AG09309 (cell line): ENCODE results near the gene TRPM1.

ENCODE experiments used
- DNase-seq: peaks from one replicate; pipeline ENCODE4 v3.0.0-alpha.2; 2010; ENCODE audit warnings: low read depth
- H3K4me3 ChIP-seq: 2 replicates; pipeline ENCODE4 v1.5.1; 2011; ENCODE audit warnings: mild to moderate bottlenecking, low read depth, low read length, moderate library complexity; ENCODE audit not compliant: control insufficient read depth
- TF ChIP-seq, protein P1 (sequence below): IDR thresholded peaks from 2 replicates; pipeline ENCODE4 v1.5.1; 2011; ENCODE audit warnings: mild to moderate bottlenecking, low read depth, low read length, inconsistent platforms; ENCODE audit not compliant: insufficient read depth, control insufficient read depth; ENCODE audit errors: missing control alignments

Gene TRPM1

DNA sequence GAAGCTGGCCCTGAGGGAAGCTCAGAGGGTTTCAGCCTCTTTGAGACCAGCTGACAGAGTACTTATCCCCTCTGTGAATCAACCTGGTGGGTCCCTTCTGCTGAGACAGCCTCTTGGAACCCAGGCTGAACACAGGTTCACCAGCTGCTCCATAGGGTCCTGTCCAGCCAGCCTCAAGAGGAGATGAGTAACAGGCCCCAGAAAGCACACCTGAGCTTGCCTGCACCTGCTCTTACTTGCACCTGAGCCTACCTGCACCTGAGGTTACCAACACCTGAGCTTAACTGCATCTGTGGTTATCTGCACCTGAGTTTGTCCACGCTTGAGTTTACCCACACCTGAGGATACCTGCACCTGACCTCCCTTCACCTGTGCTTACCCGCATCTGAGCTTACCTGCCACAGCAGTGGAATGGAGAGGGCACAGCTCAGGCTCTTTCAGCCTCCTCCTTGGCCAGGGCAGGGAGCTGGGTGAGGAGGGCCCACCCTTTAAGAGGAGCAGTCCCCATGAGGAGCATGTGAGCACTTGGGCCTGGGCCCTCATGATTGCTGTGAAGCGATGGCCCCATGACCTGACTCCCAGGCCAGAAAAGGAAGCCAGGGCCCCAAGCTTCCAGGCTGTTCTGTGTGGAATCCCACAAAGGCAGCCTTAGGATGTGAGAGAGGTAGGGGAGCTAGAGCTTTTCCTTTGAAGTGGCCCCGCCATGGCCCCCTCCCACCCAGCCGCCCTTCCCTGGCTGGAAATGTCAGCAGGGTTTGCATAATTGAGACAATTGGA lies at the start of gene TRPM1:
Gene TRPM1 (minus strand): TSS at position 464 of the 777 bp plus-strand sequence. CDS start 20,370 bp downstream, outside the sequence.
- TF ChIP-seq, protein P1, sequence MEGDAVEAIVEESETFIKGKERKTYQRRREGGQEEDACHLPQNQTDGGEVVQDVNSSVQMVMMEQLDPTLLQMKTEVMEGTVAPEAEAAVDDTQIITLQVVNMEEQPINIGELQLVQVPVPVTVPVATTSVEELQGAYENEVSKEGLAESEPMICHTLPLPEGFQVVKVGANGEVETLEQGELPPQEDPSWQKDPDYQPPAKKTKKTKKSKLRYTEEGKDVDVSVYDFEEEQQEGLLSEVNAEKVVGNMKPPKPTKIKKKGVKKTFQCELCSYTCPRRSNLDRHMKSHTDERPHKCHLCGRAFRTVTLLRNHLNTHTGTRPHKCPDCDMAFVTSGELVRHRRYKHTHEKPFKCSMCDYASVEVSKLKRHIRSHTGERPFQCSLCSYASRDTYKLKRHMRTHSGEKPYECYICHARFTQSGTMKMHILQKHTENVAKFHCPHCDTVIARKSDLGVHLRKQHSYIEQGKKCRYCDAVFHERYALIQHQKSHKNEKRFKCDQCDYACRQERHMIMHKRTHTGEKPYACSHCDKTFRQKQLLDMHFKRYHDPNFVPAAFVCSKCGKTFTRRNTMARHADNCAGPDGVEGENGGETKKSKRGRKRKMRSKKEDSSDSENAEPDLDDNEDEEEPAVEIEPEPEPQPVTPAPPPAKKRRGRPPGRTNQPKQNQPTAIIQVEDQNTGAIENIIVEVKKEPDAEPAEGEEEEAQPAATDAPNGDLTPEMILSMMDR, result no peak
- H3K4me3 ChIP-seq, result no peak within 1 kb of the TSS
- no peak for DNase-seq

DNA sequence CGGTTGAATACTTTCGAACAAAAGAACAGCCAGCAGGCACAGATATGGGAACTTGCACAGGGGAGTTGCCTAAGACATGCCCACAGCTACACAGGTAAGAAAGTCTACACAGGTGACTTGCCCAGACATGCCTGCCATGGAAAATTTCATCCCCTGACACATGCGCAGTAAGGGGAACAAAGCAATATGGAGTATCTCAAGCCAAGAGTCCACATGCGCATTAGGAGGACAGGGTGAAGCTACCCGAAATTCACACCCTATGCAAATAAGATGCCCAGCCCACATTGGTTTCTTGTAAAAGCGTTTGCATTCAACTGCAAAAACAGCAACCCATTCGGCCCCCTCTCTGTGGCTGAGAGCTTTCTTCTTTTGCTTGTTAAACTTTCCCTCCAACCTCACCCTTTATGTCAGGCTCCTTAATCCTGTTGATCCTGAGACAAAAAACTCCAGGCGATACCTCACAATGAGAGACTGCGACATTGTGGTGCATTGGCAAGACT lies 49.3 kb upstream of the TRPM1 start:
- TF ChIP-seq, protein P1, result no peak
- no peak overlapping the region for H3K4me3 ChIP-seq
- no peak for DNase-seq

DNA sequence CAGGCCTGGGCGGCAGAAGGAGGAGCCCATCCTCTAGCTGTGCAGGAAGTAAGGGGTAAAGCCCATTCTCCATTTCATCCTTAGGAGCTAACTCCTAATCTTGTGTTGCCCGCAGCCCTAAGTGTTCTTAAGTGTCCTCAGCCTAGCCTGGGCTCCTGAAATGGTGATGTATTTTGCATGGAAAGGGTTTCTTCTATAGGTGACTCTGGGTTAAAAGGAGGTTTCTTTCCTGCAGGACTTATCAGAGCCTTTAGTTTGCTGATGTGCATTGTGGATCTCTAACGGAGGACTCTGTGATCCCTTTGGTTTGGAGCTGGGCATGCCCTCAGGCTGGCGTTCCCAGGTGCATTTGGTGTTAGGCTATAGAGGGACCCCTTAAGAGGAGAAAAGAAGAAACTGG lies 48.5 kb upstream of the TRPM1 start:
- H3K4me3 ChIP-seq, result no peak overlapping the region
- TF ChIP-seq, protein P1, result no peak
- no peak for DNase-seq

DNA sequence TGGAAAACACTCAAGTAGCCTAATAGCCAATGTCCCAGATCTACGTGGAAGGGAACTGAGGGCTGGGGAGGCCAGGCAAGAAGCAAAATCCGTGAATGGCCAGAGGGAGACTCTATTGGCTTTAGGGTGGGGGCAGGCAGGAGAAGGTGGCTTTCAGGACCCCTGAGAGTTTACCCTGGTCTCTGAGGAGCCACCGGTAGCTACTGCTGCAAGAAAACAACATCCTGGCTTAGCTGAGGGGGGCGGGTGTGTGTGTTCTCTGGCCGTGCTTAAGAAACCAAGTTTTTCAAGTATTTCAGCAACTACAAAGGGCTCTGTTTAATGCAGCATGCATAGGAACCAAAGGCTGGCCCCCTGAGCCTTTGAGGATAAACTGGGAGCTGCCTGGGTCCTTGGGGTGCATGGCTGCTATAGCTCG lies 47.6 kb upstream of the TRPM1 start:
- H3K4me3 ChIP-seq, result no peak overlapping the region
- no peak for DNase-seq
- TF ChIP-seq, protein P1, result no peak

DNA sequence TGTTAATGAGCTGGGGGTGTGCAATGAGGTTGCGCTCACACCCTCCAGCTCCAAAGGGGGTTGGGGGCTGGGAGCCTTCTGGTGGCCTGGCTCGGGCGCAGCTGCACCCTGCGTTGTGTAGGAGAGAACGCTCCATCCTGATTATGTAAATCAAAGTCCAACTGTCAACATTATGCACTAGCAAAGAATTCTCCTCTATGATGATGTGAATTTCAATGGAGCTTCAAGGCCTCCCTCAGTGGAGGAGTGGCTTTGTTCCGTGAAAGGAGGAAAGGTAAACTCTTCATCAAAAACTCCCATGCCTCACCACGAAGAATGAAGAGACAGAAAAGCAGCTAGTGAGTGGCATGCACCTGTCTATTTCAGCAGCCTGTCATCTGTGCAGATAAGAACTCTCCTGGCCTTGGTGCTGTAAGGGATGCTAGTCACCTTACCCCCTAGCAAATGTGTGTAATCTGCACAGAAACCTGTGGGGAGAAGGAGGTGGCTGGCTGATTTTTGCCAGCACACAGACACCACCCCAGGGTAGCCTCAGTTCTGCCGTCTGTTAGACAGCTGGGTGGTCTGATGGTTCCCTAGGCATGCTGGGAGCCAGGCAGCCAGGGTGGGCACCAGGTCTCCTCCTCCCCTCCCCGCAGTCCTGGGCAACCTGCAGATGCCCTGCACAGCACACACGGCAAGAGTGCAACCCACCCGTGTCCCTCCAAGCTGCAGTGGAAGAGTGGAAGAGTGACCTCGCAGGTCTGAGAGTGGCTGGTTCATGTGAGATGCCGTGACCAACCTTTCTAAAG lies 47.0 kb upstream of the TRPM1 start:
- TF ChIP-seq, protein P1, result no peak
- no peak overlapping the region for H3K4me3 ChIP-seq
- no peak for DNase-seq

DNA sequence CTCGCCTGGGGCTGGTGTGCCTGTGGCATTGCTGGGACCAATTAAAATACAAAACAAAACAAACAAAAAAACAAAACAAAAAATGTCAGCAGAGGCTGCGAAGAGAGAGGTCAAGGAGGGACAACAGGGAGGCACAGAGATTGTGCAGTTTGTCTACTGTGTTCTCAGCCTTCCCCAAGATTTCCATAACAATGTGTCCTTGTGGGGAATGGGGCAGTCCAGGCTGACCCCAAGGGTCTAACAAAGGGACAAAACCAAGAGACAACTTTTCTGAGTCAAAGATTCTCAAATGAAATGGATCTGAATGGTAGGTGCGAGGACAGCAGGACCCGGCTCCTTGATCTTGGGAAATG lies 46.4 kb upstream of the TRPM1 start:
- H3K4me3 ChIP-seq, result no peak overlapping the region
- no peak for DNase-seq
- TF ChIP-seq, protein P1, result no peak
